AG04450 (cell line): ENCODE measurements around the gene NABP2. TPM values are rescaled to one million over a fixed set of nuclear protein-coding genes. Genes with fewer than 3 reads are reported as not detected.
A peak's percentile ranks its signal among the peaks of the same experiment; 100 is the strongest.
"Not testable (repeated sequence)": the region's sequence is repeated elsewhere in the genome, so short reads cannot be mapped to it uniquely, and the experiment has no call there.

Experiments used
- CTCF ChIA-PET: fragments of 300-600, 350-600 bp; formaldehyde crosslinking; extraction: SDS; loops from one replicate; lab custom pipeline; 2022; ENCODE audit warnings: antibody characterized with exemption, inconsistent platforms; lab: Charles Lee
- POLR2A ChIA-PET: fragments of 350-600 bp; formaldehyde crosslinking; extraction: SDS; loops from one replicate; lab custom pipeline; 2021; ENCODE audit warnings: antibody characterized with exemption, inconsistent platforms; lab: Yijun Ruan, JAX
- DNase-seq: peaks from one replicate; pipeline ENCODE4 v3.0.0-alpha.2; 2011; ENCODE audit warnings: low read depth, low spot score
- H3K27ac ChIP-seq: one replicate; pipeline ENCODE4 v1.5.1; 2012; ENCODE audit warnings: low read depth, low read length, control low read depth
- H3K27me3 ChIP-seq: one replicate; pipeline ENCODE4 v1.6.0; 2012; ENCODE audit warnings: low read length; ENCODE audit not compliant: control insufficient read depth, insufficient read depth
- H3K4me3 ChIP-seq: 2 replicates; pipeline ENCODE4 v1.5.1; 2011; ENCODE audit warnings: mild to moderate bottlenecking, low read depth, low read length, control low read depth
- H3K9me3 ChIP-seq: 2 replicates; pipeline ENCODE4 v1.5.1; 2012; ENCODE audit warnings: low read length; ENCODE audit not compliant: control insufficient read depth, insufficient read depth
- CTCF ChIP-seq: IDR thresholded peaks from 2 replicates; pipeline ENCODE4 v1.5.1; 2011; ENCODE audit warnings: low read depth, low read length, control low read depth, inconsistent platforms
- polyA plus RNA-seq: library from polyadenylated mRNA; depleted of rRNA; stranded (reverse); fragments of >200 nt; gene quantifications from 2 replicates; pipeline ENCODE4 v1.2.3, GENCODE V29; 2011; rRNA removed

Gene NABP2
- polyA plus RNA-seq, 1 experiment, result 52.5 TPM

GRCh38 chr12:56271031-56271430 lies 46.9 kb downstream of the NABP2 start:
- POLR2A ChIA-PET, result interaction anchor here (0.5 kb wide), 1 partner anchor 81 kb away, joined by 4 read pairs; no protein-coding TSS in a partner anchor
- no peaks in the 10 kb centered on the region for H3K27me3 ChIP-seq
- no peak overlapping the region for H3K27ac ChIP-seq
- CTCF ChIA-PET, result interaction anchor here (0.7 to 1.2 kb wide), 2 partner anchors 77 to 87 kb away, joined by 3 to 4 read pairs; no protein-coding TSS in a partner anchor
- TF ChIP-seq CTCF, result peak; percentile 60
- no peak overlapping the region for H3K4me3 ChIP-seq
- no peak for DNase-seq
- no peaks in the 10 kb centered on the region; the same call in 1 of the 2 replicates for H3K9me3 ChIP-seq

- DNase-seq, H3K9me3 ChIP-seq, POLR2A ChIA-PET, H3K4me3 ChIP-seq, H3K27ac ChIP-seq, H3K27me3 ChIP-seq: not testable (repeated sequence)
- CTCF ChIA-PET, result interaction anchor here (0.6 to 1.2 kb wide), 2 partner anchors 78 to 80 kb away, joined by 3 read pairs; no protein-coding TSS in a partner anchor
These were observed 48.3 kb downstream of the NABP2 start for GRCh38 chr12:56272468-56272867.

- POLR2A ChIA-PET, result no interaction called here
- Histone ChIP-seq H3K4me3 (no peak overlapping the region), H3K27ac (no peak overlapping the region), H3K9me3 (no peaks in the 10 kb centered on the region), H3K27me3 (no peaks in the 10 kb centered on the region)
- no peak for TF ChIP-seq CTCF
- no peak for DNase-seq
- CTCF ChIA-PET, result no interaction called here
These were observed 50.2 kb downstream of the NABP2 start for GRCh38 chr12:56274299-56274698.

GRCh38 chr12:56278905-56279304 lies 54.8 kb downstream of the NABP2 start:
- H3K27me3 ChIP-seq, result no peaks in the 10 kb centered on the region
- ChIA-PET CTCF (no interaction called here), POLR2A (no interaction called here)
- no peaks in the 10 kb centered on the region for H3K9me3 ChIP-seq
- H3K27ac ChIP-seq, result no peak overlapping the region
- DNase-seq, result no peak
- no peak overlapping the region for H3K4me3 ChIP-seq
- TF ChIP-seq CTCF, result no peak

Other genes starting within 250 kb of the NABP2 start
- 21.0 and 22.8 TPM in 2 replicates for gene SUOX, start 227.1 kb upstream of the NABP2 start, polyA plus RNA-seq
- gene IKZF4, start 203.3 kb upstream of the NABP2 start, polyA plus RNA-seq, result 3.9 and 4.7 TPM in 2 replicates
- 348 and 382 TPM in 2 replicates for gene RPS26, start 182.4 kb upstream of the NABP2 start, polyA plus RNA-seq
- 1.7 and 2.1 TPM in 2 replicates for gene ERBB3, start 144.2 kb upstream of the NABP2 start, polyA plus RNA-seq
- gene PA2G4, start 119.8 kb upstream of the NABP2 start, polyA plus RNA-seq, result 169 and 223 TPM in 2 replicates
- gene RPL41, start 107.7 kb upstream of the NABP2 start, polyA plus RNA-seq, result 7,461 and 7,686 TPM in 2 replicates
- 1.5 and 1.9 TPM in 2 replicates for gene ZC3H10, start 106.1 kb upstream of the NABP2 start, polyA plus RNA-seq
- gene ESYT1, start 96.1 kb upstream of the NABP2 start, polyA plus RNA-seq, result 127 and 140 TPM in 2 replicates
- gene MYL6B, start 71.8 kb upstream of the NABP2 start, polyA plus RNA-seq, result 118 and 124 TPM in 2 replicates
- gene MYL6, start 66.0 kb upstream of the NABP2 start, polyA plus RNA-seq, result 5,661 and 5,957 TPM in 2 replicates
- gene SMARCC2, start 34.9 kb upstream of the NABP2 start, polyA plus RNA-seq, result 90.2 and 101 TPM in 2 replicates
- 97.2 and 123 TPM in 2 replicates for gene RNF41, start 2.4 kb upstream of the NABP2 start, polyA plus RNA-seq
- not detected in 2 replicates for gene SLC39A5, start 5.7 kb downstream of the NABP2 start, polyA plus RNA-seq
- gene ANKRD52, start 34.0 kb downstream of the NABP2 start, polyA plus RNA-seq, result 16.0 and 20.2 TPM in 2 replicates
- 12.1 and 15.6 TPM in 2 replicates for gene COQ10A, start 42.6 kb downstream of the NABP2 start, polyA plus RNA-seq
- 167 and 173 TPM in 2 replicates for gene CS, start 76.0 kb downstream of the NABP2 start, polyA plus RNA-seq
- gene CNPY2, start 91.6 kb downstream of the NABP2 start, polyA plus RNA-seq, result 186 and 194 TPM in 2 replicates
- 18.5 and 22.2 TPM in 2 replicates for gene PAN2, start 109.7 kb downstream of the NABP2 start, polyA plus RNA-seq
- gene IL23A, start 114.5 kb downstream of the NABP2 start, polyA plus RNA-seq, result 0.19 TPM in 1 of 2 replicates, not detected in the other
- 179 and 193 TPM in 2 replicates for gene STAT2, start 135.8 kb downstream of the NABP2 start, polyA plus RNA-seq
- not detected in 2 replicates for gene APOF, start 138.5 kb downstream of the NABP2 start, polyA plus RNA-seq
- 2.0 and 3.3 TPM in 2 replicates for gene TIMELESS, start 225.1 kb downstream of the NABP2 start, polyA plus RNA-seq
- gene MIP, start 230.3 kb downstream of the NABP2 start, polyA plus RNA-seq, result not detected in 2 replicates
- 2.0 TPM in 2 replicates for gene SPRYD4, start 244.2 kb downstream of the NABP2 start, polyA plus RNA-seq